DMS53 treated with DMSO at 0.1 percent for 48 hours (cell line): Measurements from ENCODE around the gene GOLGA6A.
"Not testable (repeated sequence)": the region's sequence is repeated elsewhere in the genome, so short reads cannot be mapped to it uniquely, and the experiment has no call there.

ENCODE experiments used
- DNase-seq: peaks from one replicate; lab custom pipeline; 2025; ENCODE audit not compliant: unreplicated experiment; lab: John Stamatoyannopoulos, UW

GOLGA6A gene

DNA sequence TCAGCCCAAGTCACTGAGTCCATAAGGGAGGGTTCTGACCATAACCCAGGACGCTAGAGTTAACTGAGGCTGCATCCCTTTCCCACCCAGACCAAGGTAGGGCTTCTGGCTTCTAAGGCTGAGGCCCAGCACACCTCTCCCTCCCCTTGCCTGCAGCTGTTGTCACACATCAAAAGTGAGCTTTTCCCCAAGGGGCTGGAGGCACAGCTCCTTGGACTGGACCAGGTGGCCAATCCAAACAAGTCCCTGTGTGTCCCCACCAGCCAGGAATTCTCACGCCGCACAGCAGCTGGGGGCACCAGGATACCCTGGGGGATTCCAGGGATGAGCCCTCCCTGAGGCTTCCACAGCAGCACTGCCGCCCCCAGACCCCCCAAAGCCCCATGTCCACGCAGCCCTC lies 25.8 kb upstream of the GOLGA6A start:
- no peak for DNase-seq

DNA sequence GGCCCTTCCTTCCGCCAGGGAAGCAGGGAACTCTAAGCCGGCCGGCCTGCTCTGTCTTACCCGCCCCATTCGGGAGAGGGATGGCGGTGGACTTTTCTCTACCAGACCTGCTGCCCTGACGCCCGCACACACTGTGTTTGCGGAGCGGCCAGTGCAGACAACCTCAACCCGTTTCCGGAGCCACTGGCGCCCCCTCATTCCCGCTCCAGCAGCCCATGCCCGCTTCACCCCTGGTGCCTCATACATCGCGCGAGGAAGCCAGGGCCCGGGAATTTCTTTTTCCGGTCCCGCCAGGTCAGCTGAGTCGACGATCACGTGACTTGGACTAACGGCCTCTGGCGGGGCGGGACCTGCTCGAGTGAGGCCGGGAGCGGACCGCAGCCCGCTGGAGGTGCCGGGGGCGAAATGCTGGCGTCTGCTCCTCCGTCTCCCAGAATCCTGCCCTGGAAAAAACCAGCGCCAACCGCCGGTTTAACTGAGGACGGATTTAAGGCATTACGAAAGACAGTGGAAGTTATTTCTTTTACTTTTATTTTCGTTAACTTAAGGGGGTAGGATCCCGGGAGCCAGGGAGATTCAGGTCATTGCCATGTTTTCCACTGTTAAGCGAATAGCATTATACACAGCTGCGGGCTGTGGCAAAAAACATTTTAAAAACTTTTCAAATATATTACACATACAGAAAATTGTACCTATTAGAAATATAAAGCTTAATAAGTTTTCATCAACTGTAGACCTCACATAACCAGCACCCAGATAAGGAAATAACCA lies 17.8 kb upstream of the GOLGA6A start:
- DNase-seq: not testable (repeated sequence)

DNA sequence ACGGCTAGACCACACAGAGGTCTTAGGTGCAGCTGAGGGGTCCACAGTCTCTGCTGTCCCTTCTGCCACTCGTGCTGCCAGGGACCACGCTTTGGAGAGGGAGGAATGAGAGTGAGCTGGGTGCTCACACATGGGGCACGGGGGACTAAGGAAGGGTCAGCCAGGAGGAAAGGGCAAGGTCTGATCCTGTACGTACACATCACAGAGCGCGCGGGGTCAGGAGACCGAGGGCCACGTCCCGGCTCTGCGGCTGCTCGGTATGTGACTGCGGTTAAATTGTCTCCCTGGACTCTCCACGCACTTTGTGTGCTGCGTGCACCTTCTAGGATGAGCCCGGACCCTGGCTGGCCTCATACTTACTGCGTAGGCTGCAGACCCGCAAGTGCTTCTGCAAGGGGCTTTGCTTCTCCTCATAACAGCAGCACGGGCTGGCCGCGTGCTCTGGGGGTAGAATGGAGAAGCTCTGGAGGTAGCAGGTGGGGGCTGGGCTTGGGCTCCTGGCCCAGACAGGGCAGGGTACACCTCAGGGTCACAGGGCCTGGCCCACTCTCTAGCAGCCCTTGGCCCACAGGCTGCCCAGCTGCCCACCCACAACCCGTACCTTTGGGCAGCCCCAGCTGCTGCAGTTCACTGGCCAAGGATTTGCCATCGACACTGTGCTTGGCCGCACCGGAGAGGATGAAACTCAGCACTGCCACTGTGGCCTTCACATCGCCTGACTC lies 14.6 kb upstream of the GOLGA6A start:
- not testable (repeated sequence) for DNase-seq

DNA sequence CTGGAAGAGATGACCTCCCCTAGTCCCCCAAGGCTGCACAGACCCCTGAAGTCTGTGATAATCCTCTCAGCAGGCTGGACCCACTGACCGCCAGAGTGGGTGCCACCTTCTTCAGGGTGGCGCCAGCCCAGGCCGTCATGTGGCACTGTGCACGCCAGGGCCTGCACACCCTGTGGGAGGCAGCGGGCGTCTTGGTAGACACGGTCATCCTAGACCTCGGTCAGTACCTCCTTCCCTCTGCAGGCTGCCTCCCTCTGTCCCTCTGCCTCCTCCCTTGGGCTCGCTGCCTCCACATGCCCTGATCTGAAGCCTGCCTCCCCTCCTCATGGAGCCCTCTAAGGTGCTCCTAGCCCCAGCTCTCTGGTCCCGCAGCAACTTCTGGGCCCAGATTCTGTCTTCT lies 13.3 kb upstream of the GOLGA6A start:
- DNase-seq: not testable (repeated sequence)

DNA sequence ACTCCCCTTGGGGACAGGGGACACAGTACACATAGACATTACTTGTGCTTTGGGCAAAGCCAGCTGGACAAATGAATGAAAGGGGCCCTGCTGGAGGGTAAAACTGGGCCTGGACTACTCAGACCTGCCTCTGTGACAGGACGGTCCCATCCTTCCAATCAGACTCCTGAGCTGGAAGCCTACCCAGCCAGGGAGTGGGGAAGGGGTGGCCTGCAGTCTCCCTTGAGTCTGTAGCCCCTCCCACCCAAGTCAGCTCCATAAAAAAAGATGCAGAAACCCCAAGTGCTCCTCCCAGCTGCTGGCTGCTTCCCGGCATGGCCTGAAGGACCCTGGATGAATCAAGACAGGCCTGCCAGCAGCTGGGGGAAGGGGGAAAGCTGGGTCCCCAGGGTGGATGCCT lies 12.2 kb upstream of the GOLGA6A start:
- DNase-seq: not testable (repeated sequence)

DNA sequence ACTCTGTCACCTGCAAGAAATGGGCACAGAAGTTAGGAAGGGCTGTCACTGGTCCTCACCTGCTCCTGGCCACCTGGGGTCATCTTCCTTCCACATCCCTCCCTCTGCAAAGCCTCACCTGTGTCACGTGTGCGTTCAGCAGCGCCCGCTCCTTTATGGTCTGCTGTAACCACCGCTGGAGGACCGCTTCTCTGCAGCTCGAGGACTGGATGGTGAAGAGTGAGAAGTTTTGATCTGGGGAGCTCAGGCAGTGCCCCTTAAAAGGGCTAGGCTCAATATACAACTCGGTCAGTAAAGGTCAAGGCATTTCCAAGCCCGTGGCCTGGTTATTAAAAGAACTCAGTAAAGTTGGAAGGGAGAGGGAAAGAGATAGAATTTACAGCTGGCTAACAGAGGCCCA lies 6.6 kb downstream of the GOLGA6A start:
- DNase-seq: not testable (repeated sequence)

DNA sequence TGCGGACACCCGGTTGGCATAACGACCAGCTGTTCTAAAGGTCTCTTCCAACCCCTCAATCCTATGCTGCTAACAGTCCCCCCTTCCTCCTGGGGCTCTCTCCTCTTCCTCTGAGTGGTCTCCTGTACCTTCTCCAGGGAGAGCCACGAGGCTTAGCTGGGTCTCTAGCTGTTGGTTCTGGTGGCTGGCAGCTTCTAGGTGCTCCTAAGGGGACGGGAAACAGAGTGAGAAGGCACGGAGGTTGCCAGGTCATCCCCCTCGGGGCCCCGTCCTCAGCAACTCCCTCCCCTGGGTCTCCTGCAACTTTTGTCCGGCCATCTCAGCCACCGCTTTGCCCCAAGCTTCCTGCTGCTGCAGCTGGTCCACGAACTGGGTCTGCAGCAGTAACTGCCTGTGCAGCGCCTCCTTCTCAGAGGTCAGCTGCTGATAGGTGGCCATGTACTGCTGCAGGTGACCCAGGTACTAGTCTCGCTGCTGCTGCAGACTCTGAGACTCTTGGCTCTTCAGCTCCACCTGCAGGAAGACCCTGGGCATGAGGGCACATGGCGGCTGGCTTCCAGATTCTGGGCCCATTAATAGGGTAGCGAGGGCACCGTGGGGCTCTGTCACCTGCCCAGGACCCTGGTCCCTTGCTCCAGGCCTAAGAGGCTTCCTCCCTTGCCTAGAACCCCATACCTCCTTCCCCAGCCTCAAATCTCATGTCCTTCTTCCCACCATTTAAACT lies 9.6 kb downstream of the GOLGA6A start:
- DNase-seq: not testable (repeated sequence)

DNA sequence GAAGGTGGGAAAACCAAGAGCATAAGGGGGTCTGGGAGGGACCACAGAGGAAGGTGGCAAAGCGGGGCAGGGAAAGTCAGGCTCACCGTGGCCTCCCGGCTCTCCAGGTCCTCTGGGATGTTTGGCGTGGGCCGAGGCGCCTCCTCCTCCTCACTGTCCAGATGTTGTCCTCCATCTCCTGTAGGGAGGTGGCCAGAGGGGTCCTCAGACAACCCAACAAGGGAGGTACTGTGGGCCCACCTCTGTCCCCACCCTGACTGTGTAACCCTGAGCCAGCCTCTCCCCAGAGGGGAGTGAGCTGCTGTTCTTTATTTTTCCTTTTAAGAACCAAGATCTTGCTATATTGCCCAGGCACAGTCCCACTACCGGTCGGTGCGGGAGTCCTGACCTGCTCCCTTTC lies 10.2 kb downstream of the GOLGA6A start:
- DNase-seq: not testable (repeated sequence)

DNA sequence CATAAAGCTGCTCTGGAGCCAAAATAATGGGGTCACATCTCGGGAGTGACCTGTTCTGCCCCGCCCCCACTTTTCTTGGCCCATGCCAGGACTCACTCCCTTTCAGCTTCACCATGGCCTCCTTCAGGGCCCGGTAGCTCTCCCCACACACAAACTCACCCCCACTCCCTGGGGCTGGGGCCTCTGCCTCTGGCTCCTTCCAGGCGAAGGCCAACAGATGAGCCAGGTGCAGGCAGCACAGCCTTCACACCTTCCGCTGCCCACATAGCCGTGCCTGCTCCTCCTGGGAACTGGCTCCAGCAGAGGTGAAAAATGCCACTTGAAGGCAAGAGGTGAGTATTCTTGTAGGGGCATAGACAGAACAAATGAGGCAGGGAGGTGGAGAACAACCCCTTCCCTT lies 10.7 kb downstream of the GOLGA6A start:
- DNase-seq: not testable (repeated sequence)

DNA sequence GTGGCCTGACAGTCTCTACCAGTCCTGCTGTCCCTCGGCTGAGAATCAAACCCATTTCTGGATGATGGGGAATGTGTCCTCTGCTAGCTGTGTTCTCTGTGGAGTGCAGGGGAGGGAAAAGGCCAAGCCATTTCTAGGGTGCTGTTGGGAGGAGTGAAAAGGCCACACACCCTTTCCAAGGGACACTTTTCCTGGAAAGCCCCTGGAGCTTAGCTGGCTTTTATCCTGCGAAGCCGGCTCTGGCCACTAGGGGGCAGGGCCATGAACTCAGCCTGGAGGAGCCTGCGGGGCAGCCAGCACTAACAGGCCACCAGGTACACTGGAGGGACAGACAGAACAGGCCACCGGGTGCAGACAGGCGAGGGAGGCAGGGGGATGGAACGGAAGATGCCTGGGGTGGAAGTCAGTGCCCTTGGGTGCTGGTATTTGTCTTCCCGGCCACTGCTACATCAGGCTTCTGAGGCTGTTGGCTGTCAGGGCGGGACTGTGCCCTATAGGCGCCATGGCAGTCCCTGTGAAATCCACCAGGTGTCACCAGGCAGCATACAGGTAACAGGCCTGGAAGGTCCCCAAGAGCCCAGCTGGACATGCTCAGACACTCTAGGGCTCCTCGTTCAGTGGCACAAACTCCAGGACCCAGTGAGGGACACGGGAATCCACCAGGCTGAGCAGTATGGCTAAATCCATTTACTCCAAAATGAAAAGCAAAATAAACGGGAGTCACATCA lies 16.5 kb downstream of the GOLGA6A start:
- DNase-seq: not testable (repeated sequence)

DNA sequence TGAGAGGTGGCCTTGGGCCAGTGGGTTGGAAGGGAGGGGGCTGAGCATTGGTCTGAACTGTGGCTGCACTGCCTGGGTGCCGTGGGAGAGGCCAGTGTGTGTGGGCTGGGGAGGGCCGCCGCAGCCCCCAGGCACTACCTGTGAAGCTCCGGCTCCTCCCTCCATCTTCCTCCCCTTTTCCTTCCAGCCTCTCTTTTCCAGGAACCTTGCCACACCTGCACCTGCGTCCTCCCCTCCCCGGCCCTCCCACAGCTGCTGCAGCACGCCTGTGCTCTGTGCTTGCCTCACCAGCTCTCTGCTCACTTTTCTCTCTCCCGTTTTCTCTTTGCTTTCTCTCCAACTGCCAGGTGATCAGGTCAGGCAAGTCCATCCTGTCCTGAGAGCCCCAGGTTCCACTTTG lies 17.5 kb downstream of the GOLGA6A start:
- DNase-seq: not testable (repeated sequence)

DNA sequence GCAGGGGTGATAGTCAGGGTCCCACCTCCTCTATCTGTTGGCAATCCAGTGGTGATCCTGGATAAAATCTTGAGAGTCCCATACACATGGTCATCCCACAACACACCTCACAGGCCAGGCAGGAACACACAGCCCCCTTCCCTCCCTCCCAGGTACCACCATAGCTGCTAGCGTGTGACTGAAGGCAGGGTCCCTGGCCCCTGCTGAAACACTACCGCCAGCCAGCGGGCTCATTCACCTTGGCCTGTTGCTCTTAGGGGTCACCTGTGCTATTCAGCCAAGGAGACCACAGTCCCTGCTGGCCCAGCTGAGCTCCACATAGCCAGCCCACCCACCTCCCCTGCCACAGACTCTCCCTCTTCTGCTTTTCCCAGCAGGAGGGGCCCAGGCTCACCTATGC lies 18.2 kb downstream of the GOLGA6A start:
- DNase-seq: not testable (repeated sequence)

DNA sequence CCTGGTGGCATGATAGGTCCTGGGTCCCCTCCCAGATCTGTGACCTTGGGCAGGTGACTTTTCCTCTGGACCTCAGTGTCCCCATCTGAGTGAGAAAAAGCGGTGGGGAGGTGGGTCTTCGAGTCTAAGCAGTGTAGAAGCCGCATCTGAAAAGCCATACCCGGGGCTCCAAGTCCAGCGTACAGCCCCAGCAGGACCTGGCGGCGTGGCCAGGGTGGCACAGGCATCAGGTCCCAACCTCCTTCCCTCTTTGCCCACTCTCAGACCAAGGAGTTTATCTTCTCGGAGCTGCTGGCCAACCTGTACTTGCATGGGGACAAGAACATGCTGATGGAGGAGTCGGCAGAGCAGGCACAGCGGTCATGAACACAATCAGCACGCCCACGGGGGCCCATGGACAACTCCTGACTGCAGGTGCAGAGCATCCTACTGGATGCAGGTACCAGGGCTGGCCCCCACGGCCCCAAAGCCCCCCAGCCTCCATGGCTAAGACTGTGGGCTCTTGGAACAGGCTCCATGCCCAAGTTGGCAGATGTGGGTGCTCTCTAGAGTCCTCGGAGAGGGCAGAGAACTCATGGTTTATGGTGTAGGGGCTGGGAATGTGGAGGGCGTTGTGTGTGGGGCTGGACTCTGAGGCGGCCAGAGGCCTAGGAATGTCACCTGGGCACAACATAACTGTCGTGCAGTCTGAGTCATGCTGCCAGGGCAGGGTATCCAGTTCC lies 18.8 kb downstream of the GOLGA6A start:
- not testable (repeated sequence) for DNase-seq

DNA sequence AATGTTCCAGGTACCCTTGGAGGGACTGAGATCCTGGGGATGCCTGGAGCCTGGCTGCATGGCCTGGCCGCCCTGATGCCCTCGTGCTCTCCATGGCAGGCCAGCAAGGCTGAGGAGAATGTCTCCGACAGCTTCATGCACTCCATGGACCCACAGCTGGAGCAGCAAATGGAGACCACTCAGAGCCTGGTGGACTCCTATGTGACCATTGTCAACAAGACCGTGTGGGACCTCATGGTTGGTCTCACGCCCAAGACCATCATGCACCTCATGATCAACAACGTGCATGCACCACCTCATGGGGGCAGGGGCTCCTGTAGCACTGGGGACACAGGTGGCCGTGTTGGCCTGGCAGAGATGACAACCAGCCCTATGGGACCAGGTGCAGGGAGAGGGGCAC lies 19.7 kb downstream of the GOLGA6A start:
- no peak for DNase-seq

DNA sequence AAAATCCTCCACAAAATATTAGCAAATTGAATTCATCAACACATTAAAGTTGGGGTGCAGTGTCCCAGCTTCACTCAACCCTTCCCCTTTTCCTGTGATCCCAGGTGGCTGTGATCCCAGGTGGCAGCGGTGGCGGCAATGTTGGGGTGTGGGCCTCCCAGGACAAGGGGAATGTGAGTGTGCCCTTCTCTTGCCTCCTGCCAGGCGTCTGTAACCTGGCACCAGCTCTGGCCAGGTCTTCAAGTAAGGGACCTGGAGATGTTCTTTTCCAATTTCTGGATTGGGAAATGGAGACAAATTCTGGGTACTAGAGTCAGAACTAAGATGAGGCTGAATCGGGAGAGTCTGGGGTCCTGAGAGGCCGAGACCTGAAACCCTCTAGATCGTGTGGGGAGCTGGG lies 20.1 kb downstream of the GOLGA6A start:
- DNase-seq: no peak

DNA sequence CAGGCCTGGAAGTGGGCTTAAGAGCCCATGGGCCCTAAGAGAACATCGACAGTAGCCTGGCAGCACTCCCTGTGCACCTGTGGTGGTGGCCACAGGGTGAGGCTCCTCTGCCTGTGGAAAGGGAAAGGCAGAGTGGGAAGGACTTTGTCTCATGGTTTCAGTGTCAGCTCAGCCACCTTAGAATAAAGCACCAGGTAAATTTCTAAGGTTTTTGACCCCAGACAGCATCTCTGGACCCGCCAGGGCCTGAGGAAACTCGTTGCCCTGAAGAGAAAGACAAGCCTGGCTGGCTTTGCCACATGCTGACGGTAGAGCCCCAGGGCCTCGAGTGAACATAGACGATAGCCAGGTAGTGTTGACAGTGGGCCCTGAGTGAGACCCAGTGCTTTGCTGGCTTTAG lies 22.1 kb downstream of the GOLGA6A start:
- DNase-seq: no peak

DNA sequence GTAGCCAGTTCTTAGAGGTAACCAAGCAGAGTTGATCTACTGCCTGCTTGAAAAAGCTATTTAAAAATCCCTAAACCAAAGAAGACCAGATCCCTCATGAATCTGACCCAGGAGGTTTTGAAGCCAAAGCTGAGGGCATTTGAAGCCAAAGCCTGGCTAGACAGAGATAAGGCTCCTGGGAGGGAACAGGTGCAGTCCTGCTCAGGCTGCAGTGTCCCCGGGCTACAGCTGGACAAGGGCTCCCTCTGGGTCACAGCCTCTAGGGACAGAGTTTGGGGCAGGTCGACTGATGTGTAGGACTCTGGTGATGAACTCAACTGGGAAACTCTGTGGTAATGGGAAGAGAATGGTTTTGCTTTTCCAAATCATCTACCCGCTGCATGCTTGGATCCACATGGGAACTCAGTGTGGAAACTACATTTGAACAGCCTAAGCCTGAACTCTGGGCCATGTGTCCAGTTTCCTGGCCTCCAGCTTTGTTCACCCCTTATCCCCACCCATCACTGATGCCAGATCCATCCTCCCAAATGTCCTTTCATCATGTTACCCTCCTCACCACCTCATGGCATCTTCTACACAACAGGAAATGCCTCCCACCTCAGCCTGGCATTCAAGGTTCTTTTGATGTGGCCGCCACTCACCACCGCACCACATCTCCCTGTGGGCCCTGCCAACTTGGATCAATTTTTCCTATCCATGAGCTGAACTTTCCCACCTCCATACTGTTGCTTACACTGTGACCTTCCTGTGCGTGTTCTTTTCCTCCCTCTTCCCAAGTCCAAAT lies 23.1 kb downstream of the GOLGA6A start:
- DNase-seq: not testable (repeated sequence)

DNA sequence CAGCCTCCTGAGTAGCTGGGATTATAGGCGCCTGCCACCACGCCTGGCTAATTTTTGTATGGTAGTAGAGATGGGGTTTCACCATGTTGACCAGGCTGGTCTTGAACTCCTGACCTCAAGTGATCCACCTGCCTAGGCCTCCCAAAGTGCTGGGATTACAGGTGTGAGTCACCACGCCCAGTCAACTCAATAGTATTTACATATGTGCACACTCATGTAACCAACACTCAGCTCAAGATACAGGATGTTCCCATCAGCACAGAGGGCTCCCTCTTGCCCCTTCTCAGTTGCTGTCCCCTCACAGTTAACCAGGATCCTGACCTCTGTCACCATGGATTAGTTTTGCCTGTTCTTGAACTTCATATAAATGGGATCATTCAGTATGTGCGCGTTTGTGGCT lies 26.0 kb downstream of the GOLGA6A start:
- not testable (repeated sequence) for DNase-seq

DNA sequence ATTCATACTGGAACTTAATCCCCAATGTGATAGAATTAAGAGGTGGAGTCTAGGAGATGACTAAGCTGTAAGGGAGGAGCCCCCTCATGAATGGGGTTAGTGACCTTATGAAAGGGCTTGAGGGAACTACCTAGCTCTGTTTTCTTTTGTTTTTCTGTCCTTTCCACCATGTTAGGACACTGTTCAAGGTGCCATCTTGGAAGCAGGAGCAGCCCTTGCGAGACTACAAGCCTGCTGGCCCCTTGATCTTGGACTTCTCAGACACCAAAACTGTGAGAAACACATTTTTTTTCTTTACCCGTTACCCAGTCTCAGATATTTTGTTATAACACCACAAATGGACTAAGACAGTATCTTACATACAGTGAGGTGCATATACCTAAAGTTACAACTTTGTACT lies 26.5 kb downstream of the GOLGA6A start:
- DNase-seq: no peak
